Neural cell (in vitro differentiated cells): Measurements from ENCODE around the gene ADSL.

Source experiments
- CTCF ChIP-seq: fragments of 450-650 bp; IDR thresholded peaks from 2 replicates; pipeline ENCODE4 v1.5.1; 2014; ENCODE audit warnings: antibody characterized with exemption, mild to moderate bottlenecking, moderate library complexity; ENCODE audit not compliant: poor library complexity, severe bottlenecking
- EZH2 ChIP-seq: fragments of 200-600, 300-800 bp; shearing (Covaris generic), sonication (generic); IDR thresholded peaks from 2 replicates; pipeline ENCODE4 v1.6.1; 2014; ENCODE audit warnings: antibody characterized with exemption, low read length, borderline replicate concordance, mild to moderate bottlenecking; ENCODE audit not compliant: insufficient read depth, poor library complexity, severe bottlenecking
- MXI1 ChIP-seq: fragments of 450-650 bp; conservative IDR thresholded peaks from 2 replicates; pipeline ENCODE4 v1.6.1; 2014; ENCODE audit warnings: antibody characterized with exemption, mild to moderate bottlenecking; ENCODE audit not compliant: poor library complexity, severe bottlenecking
- POLR2AphosphoS5 ChIP-seq: IDR thresholded peaks from 2 replicates; pipeline ENCODE4 v1.6.1; 2012
- REST ChIP-seq: IDR thresholded peaks from 2 replicates; pipeline ENCODE4 v1.6.1; 2012; ENCODE audit warnings: borderline replicate concordance
- SMC3 ChIP-seq: fragments of 450-650 bp; conservative IDR thresholded peaks from 2 replicates; pipeline ENCODE4 v1.6.1; 2014; ENCODE audit warnings: antibody characterized with exemption, mild to moderate bottlenecking, moderate library complexity; ENCODE audit not compliant: poor library complexity

GRCh38 chr22:40392618-40393017, 46.3 kb downstream of the ADSL start:
- TF ChIP-seq CTCF (no peak), POLR2AphosphoS5 (no peak), SMC3 (no peak), EZH2 (no peak), REST (no peak), MXI1 (no peak)
